KMS-11 (cell line): ENCODE measurements around the gene SCMH1.

Experiments used
- H2AFZ ChIP-seq: fragments of 200-600 bp; sonication (generic); 2 replicates; pipeline ENCODE4 v1.6.1; 2016; ENCODE audit warnings: antibody characterized with exemption, mixed run types, low read depth
- H3K27ac ChIP-seq: fragments of 200-600 bp; sonication (generic); 2 replicates; pipeline ENCODE4 v1.6.1; 2016; ENCODE audit warnings: mild to moderate bottlenecking, mixed run types
- H3K27me3 ChIP-seq: fragments of 200-600 bp; sonication (generic); 2 replicates; pipeline ENCODE4 v1.6.1; 2017; ENCODE audit warnings: mild to moderate bottlenecking, low read depth, mixed run types, moderate library complexity; ENCODE audit not compliant: insufficient read depth
- H3K36me3 ChIP-seq: fragments of 200-600 bp; sonication (generic); 2 replicates; pipeline ENCODE4 v1.6.1; 2017; ENCODE audit warnings: mild to moderate bottlenecking, mixed run types; ENCODE audit not compliant: insufficient read depth
- H3K4me1 ChIP-seq: fragments of 200-600 bp; sonication (generic); 2 replicates; pipeline ENCODE4 v1.6.1; 2016; ENCODE audit warnings: mild to moderate bottlenecking, low read depth, mixed run types; ENCODE audit not compliant: poor library complexity, severe bottlenecking
- H3K4me2 ChIP-seq: fragments of 200-600 bp; sonication (generic); 2 replicates; pipeline ENCODE4 v1.7.0; 2016; ENCODE audit warnings: mild to moderate bottlenecking, mixed run types
- H3K4me3 ChIP-seq: fragments of 200-600 bp; sonication (generic); IDR thresholded peaks from 2 replicates; pipeline ENCODE4 v1.6.1; 2017; ENCODE audit warnings: low read depth, low read length, mixed read lengths; ENCODE audit not compliant: insufficient read depth
- H3K79me2 ChIP-seq: fragments of 200-600 bp; sonication (generic); 2 replicates; pipeline ENCODE4 v1.6.1; 2016; ENCODE audit warnings: low read depth, mixed run types; ENCODE audit not compliant: insufficient read depth
- H3K9ac ChIP-seq: fragments of 200-600 bp; sonication (generic); 2 replicates; pipeline ENCODE4 v1.6.1; 2016; ENCODE audit warnings: mild to moderate bottlenecking, mixed run types
- H4K20me1 ChIP-seq: fragments of 200-600 bp; sonication (generic); 2 replicates; pipeline ENCODE4 v1.6.1; 2016; ENCODE audit warnings: mild to moderate bottlenecking, mixed run types; ENCODE audit not compliant: insufficient read depth
- CTCF ChIP-seq: fragments of 200-600 bp; sonication (generic); conservative IDR thresholded peaks from 2 replicates; pipeline ENCODE4 v1.6.1; 2017; ENCODE audit warnings: low read depth, mild to moderate bottlenecking, antibody characterized with exemption, low read length, moderate library complexity, mixed read lengths

SCMH1 gene

GRCh38 chr1:41005876-41006275 lies 236.2 kb downstream of the SCMH1 start:
- H3K27me3 ChIP-seq = no peaks in the 10 kb centered on the region
- H2AFZ ChIP-seq = no peak overlapping the region
- no peak overlapping the region for H3K4me2 ChIP-seq
- H3K4me1 ChIP-seq = peaks cover 37% of the 10 kb centered on the region
- H3K79me2 ChIP-seq = peaks cover 11% of the 10 kb centered on the region
- H3K4me3 ChIP-seq = no peak overlapping the region
- no peak overlapping the region for H3K9ac ChIP-seq
- no peak for TF ChIP-seq CTCF
- H3K27ac ChIP-seq = no peak overlapping the region
- H3K36me3 ChIP-seq = peaks cover 35% of the 10 kb centered on the region; the same call in 1 of the 2 replicates
- 0 out of 2 replicates have a peak, but pooled peaks cover 12% of the 10 kb centered on the region for H4K20me1 ChIP-seq

- TF ChIP-seq CTCF = peak; percentile 66
- H3K4me3 ChIP-seq = no peak overlapping the region
- peak overlapping the region; percentile 39 for H3K4me2 ChIP-seq
- peaks cover 29% of the 10 kb centered on the region; the same call in 1 of the 2 replicates for H3K36me3 ChIP-seq
- H3K79me2 ChIP-seq = peaks cover 24% of the 10 kb centered on the region
- peaks cover 58% of the 10 kb centered on the region for H3K4me1 ChIP-seq
- H3K27ac ChIP-seq = peak overlapping the region; percentile 71
- 0 out of 2 replicates have a peak, but pooled peaks cover 12% of the 10 kb centered on the region for H4K20me1 ChIP-seq
- no peak overlapping the region for H2AFZ ChIP-seq
- H3K9ac ChIP-seq = no peak overlapping the region
- no peaks in the 10 kb centered on the region for H3K27me3 ChIP-seq
Observed at GRCh38 chr1:41003640-41004220, 238.4 kb downstream of the SCMH1 start.

GRCh38 chr1:41003127-41003639 lies 238.9 kb downstream of the SCMH1 start:
- Histone ChIP-seq H2AFZ (no peak overlapping the region), H4K20me1 (0 out of 2 replicates have a peak, but pooled peaks cover 12% of the 10 kb centered on the region), H3K9ac (no peak overlapping the region; the same call in 1 of the 2 replicates), H3K4me3 (no peak overlapping the region), H3K27ac (peak overlapping the region; percentile 71), H3K4me1 (peaks cover 64% of the 10 kb centered on the region), H3K27me3 (no peaks in the 10 kb centered on the region), H3K36me3 (peaks cover 30% of the 10 kb centered on the region; the same call in 1 of the 2 replicates), H3K79me2 (peaks cover 27% of the 10 kb centered on the region), H3K4me2 (peak overlapping the region; percentile 39)
- no peak for TF ChIP-seq CTCF

GRCh38 chr1:40998668-40999067 lies 243.4 kb downstream of the SCMH1 start:
- H3K27ac ChIP-seq = no peak overlapping the region
- no peak for TF ChIP-seq CTCF
- H3K4me1 ChIP-seq = peaks cover 61% of the 10 kb centered on the region
- peaks cover 56% of the 10 kb centered on the region; the same call in 1 of the 2 replicates for H3K79me2 ChIP-seq
- H3K9ac ChIP-seq = no peak overlapping the region
- no peak overlapping the region for H3K4me2 ChIP-seq
- no peaks in the 10 kb centered on the region for H3K27me3 ChIP-seq
- 0 out of 2 replicates have a peak, but pooled peaks cover 6% of the 10 kb centered on the region for H4K20me1 ChIP-seq
- peaks cover 39% of the 10 kb centered on the region; the same call in 1 of the 2 replicates for H3K36me3 ChIP-seq
- no peak overlapping the region for H3K4me3 ChIP-seq
- H2AFZ ChIP-seq = no peak overlapping the region
